Prostate gland (tissue), 2 donors: ENCODE measurements around the gene RPAIN.

Experiments
- CTCF ChIP-seq, 4 experiments: fragments of 200-600 bp in 2 of 4; fragments of 450-650 bp in 2 of 4; sonication (generic) in 2 of 4; IDR thresholded peaks; 1 replicate in 3 of 4; 2 replicates in 1 of 4; pipeline ENCODE4 v1.5.1; 2016 to 2019; ENCODE audit warnings: antibody characterized with exemption in 4 of 4, mild to moderate bottlenecking in 2 of 4, moderate library complexity in 2 of 4
- POLR2A ChIP-seq: fragments of 450-650 bp; IDR thresholded peaks from one replicate; pipeline ENCODE4 v1.6.1; 2016; ENCODE audit warnings: antibody characterized with exemption, mild to moderate bottlenecking
- POLR2AphosphoS5 ChIP-seq: sonication (generic); formaldehyde crosslinking; IDR thresholded peaks from one replicate; pipeline ENCODE4 v1.6.1; 2017; ENCODE audit warnings: antibody characterized with exemption

GRCh38 chr17:5478992-5479391 is 59.0 kb downstream of the RPAIN start:
- TF ChIP-seq CTCF (IDR thresholded peaks at IDR 0.05) (no peak), POLR2A (no peak), POLR2AphosphoS5 (no peak)
